Measurements from ENCODE around the gene APOO.

- TF ChIP-seq CTCF (IDR thresholded peaks at IDR 0.05 in 2 of 3, conservative IDR thresholded peaks at IDR 0.05 in 1 of 3; ENCODE audit: borderline replicate concordance in 1 of 3, insufficient read depth in 1 of 3, low read depth in 2 of 3, low read length in 2 of 3) = no peak
- TF ChIP-seq EZH2 (IDR thresholded peaks at IDR 0.05) = no peak
- no peak for TF ChIP-seq ZBTB33 (IDR thresholded peaks at IDR 0.05; ENCODE audit: extremely low read depth, insufficient replicate concordance, low read length)
- TF ChIP-seq REST (IDR thresholded peaks at IDR 0.05; ENCODE audit: low read depth) = no peak
- TF ChIP-seq POLR2A (IDR thresholded peaks at IDR 0.05; ENCODE audit: borderline replicate concordance, extremely low read depth, insufficient read depth, insufficient read length) = no peak
- TF ChIP-seq SIN3A (IDR thresholded peaks at IDR 0.05; ENCODE audit: low read depth) = no peak
Observed at GRCh38 chrX:23871905-23872546, 35.7 kb downstream of the APOO start.

Measured in HCT116 (cell line).